ENCODE measurements around the gene ENDOU.

Gene ENDOU

GRCh38 chr12:47715393-47715876 is 9.9 kb downstream of the ENDOU start:
- peak; percentile 72 for DNase-seq (ENCODE audit: low read depth, low spot score)
- in situ Hi-C loops (cut with HindIII; ENCODE audit: low sequenced_read_pairs), result no loop called here
- no peak overlapping the region for H3K4me3 ChIP-seq (ENCODE audit: low read depth, low read length)
- peak; percentile 73 for TF ChIP-seq CTCF (IDR thresholded peaks at IDR 0.05; ENCODE audit: low read depth, low read length)

- no peak for TF ChIP-seq CTCF (IDR thresholded peaks at IDR 0.05; ENCODE audit: low read depth, low read length)
- H3K4me3 ChIP-seq (ENCODE audit: low read depth, low read length), result no peak overlapping the region
- DNase-seq (ENCODE audit: low read depth, low spot score), result no peak
- in situ Hi-C loops (cut with HindIII; ENCODE audit: low sequenced_read_pairs), result no loop called here
Measured at GRCh38 chr12:47714826-47715386, 10.4 kb downstream of the ENDOU start.

- no peak for TF ChIP-seq CTCF (IDR thresholded peaks at IDR 0.05; ENCODE audit: low read depth, low read length)
- DNase-seq (ENCODE audit: low read depth, low spot score), result no peak
- H3K4me3 ChIP-seq (ENCODE audit: low read depth, low read length), result no peak overlapping the region
- in situ Hi-C loops (cut with HindIII; ENCODE audit: low sequenced_read_pairs), result no loop called here
Measured at GRCh38 chr12:47712171-47712570, 13.1 kb downstream of the ENDOU start.

- H3K4me3 ChIP-seq (ENCODE audit: low read depth, low read length), result no peak overlapping the region
- in situ Hi-C loops (cut with HindIII; ENCODE audit: low sequenced_read_pairs), result no loop called here
- no peak for TF ChIP-seq CTCF (IDR thresholded peaks at IDR 0.05; ENCODE audit: low read depth, low read length)
- DNase-seq (ENCODE audit: low read depth, low spot score), result no peak
Measured at GRCh38 chr12:47711448-47711847, 13.8 kb downstream of the ENDOU start.

- H3K4me3 ChIP-seq (ENCODE audit: low read depth, low read length), result no peak overlapping the region
- in situ Hi-C loops (cut with HindIII; ENCODE audit: low sequenced_read_pairs), result no loop called here
- TF ChIP-seq CTCF (IDR thresholded peaks at IDR 0.05; ENCODE audit: low read depth, low read length), result no peak
- no peak for DNase-seq (ENCODE audit: low read depth, low spot score)
Measured at GRCh38 chr12:47710278-47710677, 15.0 kb downstream of the ENDOU start.

GRCh38 chr12:47709671-47710070 is 15.6 kb downstream of the ENDOU start:
- in situ Hi-C loops (cut with HindIII; ENCODE audit: low sequenced_read_pairs), result no loop called here
- H3K4me3 ChIP-seq (ENCODE audit: low read depth, low read length), result no peak overlapping the region
- no peak for DNase-seq (ENCODE audit: low read depth, low spot score)
- no peak for TF ChIP-seq CTCF (IDR thresholded peaks at IDR 0.05; ENCODE audit: low read depth, low read length)

Measured in astrocyte of the spinal cord (primary cell).